K562 (cell line): Measurements from ENCODE around the gene KAZN. TPM values are rescaled to one million over a fixed set of nuclear protein-coding genes. Genes with fewer than 3 reads are reported as not detected.

Experiments used
- KLF6 ChIP-seq: fragments of 250-450 bp; sonication (Bioruptor Pico); IDR thresholded peaks from 2 replicates; pipeline ENCODE4 v1.4.0; 2020; ENCODE audit warnings: mild to moderate bottlenecking, moderate library complexity, borderline replicate concordance
- REST ChIP-seq, 2 experiments: fragments of 450-650 bp; formaldehyde crosslinking in 1 of 2; IDR thresholded peaks; 2 replicates each; pipeline versions ENCODE4 v1.4.0 to v1.6.1; 2014 to 2020; ENCODE audit warnings: mild to moderate bottlenecking in 2 of 2, borderline replicate concordance in 1 of 2, low read depth in 1 of 2
- SOX6 ChIP-seq: fragments of 450-650 bp; IDR thresholded peaks from 2 replicates; pipeline ENCODE4 v1.6.1; 2014; ENCODE audit warnings: mild to moderate bottlenecking
- ZBTB17 ChIP-seq: fragments of 450-650 bp; formaldehyde crosslinking; IDR thresholded peaks from 2 replicates; pipeline ENCODE4 v1.4.0; 2020; ENCODE audit warnings: mild to moderate bottlenecking
- polyA plus RNA-seq, 8 experiments: library from polyadenylated mRNA; depleted of rRNA in 4 of 8; stranded (reverse) in 5 of 8; unstranded in 3 of 8; fragments of >200 nt; fragmentation: Nextera tagmentation in 2 of 8; fragmentation: Illumina TruSeq in 1 of 8; extraction: Ambion mirVana in 2 of 8; extraction: Trizol in 1 of 8; gene quantifications; 2 replicates each; pipeline versions ENCODE4 v1.2.1 to v1.2.3, GENCODE V29; 2011 to 2014; ENCODE audit warnings: inconsistent platforms in 1 of 8, missing spikeins in 1 of 8
- total RNA-seq, 7 experiments: library from RNA; depleted of rRNA in 6 of 7; stranded (reverse); fragments of >200 nt in 6 of 7; fragmentation: Illumina TruSeq in 2 of 7; extraction: Trizol in 2 of 7; gene quantifications; 2 replicates each; pipeline versions ENCODE4 v1.2.1 to v1.2.3, GENCODE V29; 2011 to 2021; ENCODE audit warnings: low replicate concordance in 1 of 7
- TF ChIP-seq, protein P1 (sequence below): fragments of 450-650 bp; formaldehyde crosslinking; IDR thresholded peaks from 2 replicates; pipeline ENCODE4 v1.4.0; 2022; ENCODE audit warnings: missing genetic modification characterization

KAZN gene
- total and polyA plus RNA-seq, 9 of the 15 experiments (the other 6 are each of a cell fraction or from before 2014, with no cell fraction given), result 2.1 to 21.6 (median 5.4) TPM

- no peak for TF ChIP-seq REST (IDR thresholded peaks at IDR 0.05; ENCODE audit: borderline replicate concordance)
- no peak for TF ChIP-seq REST (CRISPR knock-in tag; IDR thresholded peaks at IDR 0.05; ENCODE audit: low read depth)
- TF ChIP-seq, protein P1, sequence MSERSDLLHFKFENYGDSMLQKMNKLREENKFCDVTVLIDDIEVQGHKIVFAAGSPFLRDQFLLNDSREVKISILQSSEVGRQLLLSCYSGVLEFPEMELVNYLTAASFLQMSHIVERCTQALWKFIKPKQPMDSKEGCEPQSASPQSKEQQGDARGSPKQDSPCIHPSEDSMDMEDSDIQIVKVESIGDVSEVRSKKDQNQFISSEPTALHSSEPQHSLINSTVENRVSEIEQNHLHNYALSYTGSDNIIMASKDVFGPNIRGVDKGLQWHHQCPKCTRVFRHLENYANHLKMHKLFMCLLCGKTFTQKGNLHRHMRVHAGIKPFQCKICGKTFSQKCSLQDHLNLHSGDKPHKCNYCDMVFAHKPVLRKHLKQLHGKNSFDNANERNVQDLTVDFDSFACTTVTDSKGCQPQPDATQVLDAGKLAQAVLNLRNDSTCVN (CRISPR knock-in tag), result no peak
- TF ChIP-seq KLF6, result no peak
- no peak for TF ChIP-seq SOX6
- no peak for TF ChIP-seq ZBTB17 (CRISPR knock-in tag)
These were observed 308.2 kb downstream of the KAZN start (continued) for GRCh38 chr1:14906665-14907064.
